Nephron (organoid): ENCODE results near the gene UGT1A8.
"Not testable (repeated sequence)": the region's sequence is repeated elsewhere in the genome, so short reads cannot be mapped to it uniquely, and the experiment has no call there.

Experiments used
- H3K27ac Mint-ChIP-seq, 3 experiments: 2 replicates each; pipeline ENCODE4 v1.8.0; 2020; ENCODE audit warnings: mixed read lengths in 3 of 3, mild to moderate bottlenecking in 2 of 3, moderate library complexity in 1 of 3
- H3K27me3 Mint-ChIP-seq: 2 replicates; pipeline ENCODE4 v1.8.0; 2021; ENCODE audit warnings: low read depth, mild to moderate bottlenecking, moderate library complexity, mixed read lengths
- H3K36me3 Mint-ChIP-seq: 2 replicates; pipeline ENCODE4 v1.8.0; 2020; ENCODE audit warnings: low read depth, mixed read lengths
- H3K4me1 Mint-ChIP-seq: 2 replicates; pipeline ENCODE4 v1.8.0; 2020; ENCODE audit warnings: mixed read lengths
- H3K4me3 Mint-ChIP-seq, 3 experiments: 2 replicates each; pipeline ENCODE4 v1.8.0; 2020; ENCODE audit warnings: mild to moderate bottlenecking in 3 of 3, mixed read lengths in 3 of 3, moderate library complexity in 2 of 3
- H3K9me3 Mint-ChIP-seq: 2 replicates; pipeline ENCODE4 v1.8.0; 2020; ENCODE audit warnings: mixed read lengths
- TF ChIP-seq, protein P1 (sequence below), 3 experiments: fragments of 200-600 bp; sonication (generic); IDR thresholded peaks; one replicate each; pipeline ENCODE4 v1.5.0; 2021; ENCODE audit warnings: antibody characterized with exemption in 3 of 3; ENCODE audit not compliant: unreplicated experiment in 3 of 3

UGT1A8 gene

DNA sequence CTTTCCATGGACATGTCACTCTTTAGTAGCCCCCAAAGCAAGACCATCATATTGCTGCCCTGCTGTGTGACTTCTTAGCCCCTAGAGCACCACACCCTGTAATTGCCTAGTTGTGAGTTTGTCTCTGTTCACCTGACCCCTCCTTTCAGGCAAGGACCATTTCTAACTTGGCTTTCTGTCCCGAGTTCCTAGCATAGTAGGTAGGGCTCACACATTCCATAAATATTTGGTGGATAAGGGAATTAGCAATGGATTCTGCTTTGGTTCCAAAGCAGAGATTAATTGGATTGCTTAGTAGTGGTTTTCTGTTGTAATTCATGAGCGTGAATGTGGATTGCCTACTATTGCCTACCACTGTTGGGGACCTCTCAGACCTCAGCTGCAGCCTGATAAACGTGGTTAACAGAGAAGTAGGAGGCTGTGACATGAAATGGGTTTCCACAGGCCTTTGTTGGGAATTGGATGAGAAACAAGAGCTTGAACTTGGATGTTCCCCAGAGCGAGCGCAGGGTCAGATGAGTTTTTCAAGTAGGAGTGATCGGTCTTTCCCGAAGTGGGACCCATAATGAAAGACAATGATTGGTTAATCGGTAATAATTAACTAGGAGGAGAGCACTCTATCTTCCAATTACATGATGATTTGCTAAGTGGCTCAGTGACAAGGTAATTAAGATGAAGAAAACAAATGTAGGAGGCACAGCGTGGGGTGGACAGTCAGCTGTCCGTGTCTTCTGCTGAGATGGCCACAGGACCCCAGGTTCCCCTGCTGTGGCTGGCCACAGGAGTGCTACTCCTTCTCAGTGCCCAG lies 129.2 kb downstream of the UGT1A8 start:
- Mint-ChIP-seq H3K9me3 (peaks cover 26% of the 10 kb centered on the region), H3K36me3 (no peaks in the 10 kb centered on the region), H3K4me3 (no peak overlapping the region), H3K27me3 (peaks cover 9% of the 10 kb centered on the region), H3K4me1 (no peaks in the 10 kb centered on the region), H3K27ac (no peak overlapping the region)
- TF ChIP-seq, protein P1, sequence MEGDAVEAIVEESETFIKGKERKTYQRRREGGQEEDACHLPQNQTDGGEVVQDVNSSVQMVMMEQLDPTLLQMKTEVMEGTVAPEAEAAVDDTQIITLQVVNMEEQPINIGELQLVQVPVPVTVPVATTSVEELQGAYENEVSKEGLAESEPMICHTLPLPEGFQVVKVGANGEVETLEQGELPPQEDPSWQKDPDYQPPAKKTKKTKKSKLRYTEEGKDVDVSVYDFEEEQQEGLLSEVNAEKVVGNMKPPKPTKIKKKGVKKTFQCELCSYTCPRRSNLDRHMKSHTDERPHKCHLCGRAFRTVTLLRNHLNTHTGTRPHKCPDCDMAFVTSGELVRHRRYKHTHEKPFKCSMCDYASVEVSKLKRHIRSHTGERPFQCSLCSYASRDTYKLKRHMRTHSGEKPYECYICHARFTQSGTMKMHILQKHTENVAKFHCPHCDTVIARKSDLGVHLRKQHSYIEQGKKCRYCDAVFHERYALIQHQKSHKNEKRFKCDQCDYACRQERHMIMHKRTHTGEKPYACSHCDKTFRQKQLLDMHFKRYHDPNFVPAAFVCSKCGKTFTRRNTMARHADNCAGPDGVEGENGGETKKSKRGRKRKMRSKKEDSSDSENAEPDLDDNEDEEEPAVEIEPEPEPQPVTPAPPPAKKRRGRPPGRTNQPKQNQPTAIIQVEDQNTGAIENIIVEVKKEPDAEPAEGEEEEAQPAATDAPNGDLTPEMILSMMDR (IDR thresholded peaks at IDR 0.05; ENCODE audit: unreplicated experiment in 3 of 3), result no peak

DNA sequence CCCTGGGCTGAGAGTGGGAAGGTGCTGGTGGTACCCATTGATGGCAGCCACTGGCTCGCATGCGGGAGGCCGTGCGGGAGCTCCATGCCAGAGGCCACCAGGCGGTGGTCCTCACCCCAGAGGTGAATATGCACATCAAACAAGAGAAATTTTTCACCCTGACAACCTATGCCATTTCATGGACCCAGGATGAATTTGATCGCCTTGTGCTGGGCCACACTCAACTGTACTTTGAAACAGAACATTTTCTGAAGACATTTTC lies 129.8 kb downstream of the UGT1A8 start:
- Mint-ChIP-seq H3K36me3 (no peaks in the 10 kb centered on the region), H3K27ac (no peak overlapping the region), H3K4me1 (no peaks in the 10 kb centered on the region), H3K27me3 (peaks cover 9% of the 10 kb centered on the region), H3K4me3 (no peak overlapping the region), H3K9me3 (peaks cover 31% of the 10 kb centered on the region)
- TF ChIP-seq, protein P1 (IDR thresholded peaks at IDR 0.05; ENCODE audit: unreplicated experiment in 3 of 3), result no peak

DNA sequence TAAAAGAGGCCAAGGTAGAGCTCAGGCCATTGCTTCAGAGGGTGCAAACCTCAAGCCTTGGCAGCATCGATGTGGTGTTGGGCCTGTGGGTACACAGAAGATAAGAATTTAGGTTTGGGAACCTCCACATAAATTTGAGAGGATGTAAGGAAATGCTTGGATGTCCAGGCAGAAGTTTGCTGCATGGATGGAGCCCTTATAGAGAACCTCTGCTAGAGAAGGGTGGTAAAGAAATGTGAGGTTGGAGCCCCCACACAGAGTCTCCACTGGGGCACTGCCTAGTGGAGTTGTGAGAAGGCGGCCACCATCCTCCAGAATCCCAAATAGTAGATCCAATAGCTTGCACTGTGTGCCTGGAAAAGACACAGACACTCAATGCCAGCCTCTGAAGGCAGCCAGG lies 133.3 kb downstream of the UGT1A8 start:
- not testable (repeated sequence) for H3K4me3 Mint-ChIP-seq, H3K27ac Mint-ChIP-seq, H3K4me1 Mint-ChIP-seq, H3K36me3 Mint-ChIP-seq, H3K27me3 Mint-ChIP-seq
- H3K9me3 Mint-ChIP-seq, result peaks cover 37% of the 10 kb centered on the region

DNA sequence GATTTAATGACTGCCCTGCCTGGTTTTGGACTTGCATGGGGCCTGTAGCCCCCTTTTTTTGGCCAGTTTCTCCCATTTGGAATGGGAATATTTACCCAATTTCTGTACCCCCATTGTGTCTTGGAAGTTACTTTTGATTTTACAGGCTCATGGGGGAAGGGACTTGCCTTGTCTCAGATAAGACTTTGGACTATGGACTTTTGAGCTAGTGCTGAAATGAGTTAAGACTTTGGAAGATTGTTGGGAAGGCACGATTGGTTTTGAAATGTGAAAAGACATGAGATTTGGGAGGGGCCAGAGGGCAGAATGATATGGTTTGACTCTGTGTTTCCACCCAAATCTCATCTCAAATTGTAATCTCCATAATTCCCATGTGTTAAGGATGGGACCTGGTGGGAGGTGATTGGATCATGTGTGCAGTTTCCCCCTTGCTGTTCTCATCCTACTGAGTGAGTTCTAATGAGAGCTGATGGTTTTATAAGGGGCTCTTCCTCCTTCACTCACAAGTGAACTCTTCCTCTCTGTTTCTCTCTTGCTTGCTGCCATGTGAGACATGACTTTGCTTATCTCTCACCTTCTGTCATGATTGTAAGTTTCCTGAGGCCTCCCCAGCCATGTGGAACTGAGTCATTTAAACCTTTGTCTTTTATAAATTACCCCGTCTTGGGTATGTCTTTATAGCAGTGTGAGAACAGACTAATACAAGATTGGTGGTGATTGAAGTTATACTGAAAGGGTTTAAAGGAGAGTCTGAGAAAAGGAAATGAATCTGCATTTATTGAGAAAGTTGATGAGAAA lies 134.0 kb downstream of the UGT1A8 start:
- not testable (repeated sequence) for H3K4me3 Mint-ChIP-seq, H3K27me3 Mint-ChIP-seq, H3K27ac Mint-ChIP-seq, H3K36me3 Mint-ChIP-seq, H3K4me1 Mint-ChIP-seq
- peaks cover 37% of the 10 kb centered on the region for H3K9me3 Mint-ChIP-seq

DNA sequence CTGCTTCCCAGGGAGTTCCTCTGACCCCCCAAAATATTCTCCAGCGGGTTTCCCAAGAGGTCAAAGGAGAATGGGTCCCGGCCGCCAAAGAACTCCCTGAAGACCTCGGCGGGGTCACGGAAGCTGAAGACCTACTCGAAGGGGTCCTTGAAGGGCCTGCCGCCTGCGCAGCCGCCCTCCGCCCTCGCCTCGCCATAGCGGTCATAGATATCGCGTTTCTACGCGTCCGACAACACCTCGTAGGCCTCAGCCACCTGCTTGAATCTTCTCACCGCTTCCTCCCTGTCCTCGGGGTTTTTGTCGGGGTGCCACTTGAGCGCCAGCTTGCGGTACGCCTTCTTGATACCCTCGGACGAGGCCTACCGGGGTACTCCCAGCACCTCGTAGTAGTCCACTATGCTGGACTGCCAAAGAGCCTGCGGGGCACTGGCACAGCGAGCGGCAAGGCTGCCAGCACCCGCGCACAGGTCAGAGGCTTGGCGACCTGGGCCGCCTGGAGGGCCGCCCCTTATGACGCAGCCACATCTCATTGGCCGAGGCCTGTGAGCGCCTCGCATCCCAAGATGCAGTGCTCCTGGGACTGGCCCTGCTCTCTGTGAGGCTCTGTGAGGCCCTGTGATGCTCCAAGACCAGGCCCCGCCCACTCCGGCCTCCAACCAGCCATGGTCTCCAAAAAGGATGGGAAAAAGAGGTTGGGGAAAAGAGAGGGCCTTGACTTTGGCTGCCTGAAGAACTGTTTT lies 137.6 kb downstream of the UGT1A8 start:
- Mint-ChIP-seq H3K27ac (no peak overlapping the region), H3K4me1 (no peaks in the 10 kb centered on the region), H3K9me3 (peaks cover 16% of the 10 kb centered on the region), H3K4me3 (no peak overlapping the region), H3K27me3 (peaks cover 4% of the 10 kb centered on the region), H3K36me3 (no peaks in the 10 kb centered on the region)
- TF ChIP-seq, protein P1 (IDR thresholded peaks at IDR 0.05; ENCODE audit: unreplicated experiment in 3 of 3), result no peak

DNA sequence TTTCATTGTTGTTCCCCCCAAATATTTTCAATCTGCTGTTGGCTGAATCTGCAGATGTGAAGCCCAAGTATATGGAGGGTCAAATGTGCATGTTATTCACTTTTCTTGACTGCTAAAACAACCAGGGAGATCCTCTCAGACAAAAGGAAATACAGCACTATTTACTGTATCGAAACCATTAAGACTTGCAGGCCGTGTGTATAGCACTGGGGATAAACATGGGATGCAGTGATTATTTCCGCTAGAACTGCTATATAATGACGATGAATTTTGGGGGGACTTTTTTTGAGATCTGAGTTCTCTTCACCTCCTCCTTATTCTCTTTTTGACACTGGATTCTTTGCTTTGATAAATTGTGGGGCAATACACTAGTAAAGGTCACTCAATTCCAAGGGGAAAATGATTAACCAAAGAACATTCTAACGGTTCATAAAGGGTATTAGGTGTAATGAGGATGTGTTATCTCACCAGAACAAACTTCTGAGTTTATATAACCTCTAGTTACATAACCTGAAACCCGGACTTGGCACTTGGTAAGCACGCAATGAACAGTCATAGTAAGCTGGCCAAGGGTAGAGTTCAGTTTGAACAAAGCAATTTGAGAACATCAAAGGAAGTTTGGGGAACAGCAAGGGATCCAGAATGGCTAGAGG lies 139.1 kb downstream of the UGT1A8 start:
- Mint-ChIP-seq H3K36me3 (no peaks in the 10 kb centered on the region), H3K27me3 (peaks cover 9% of the 10 kb centered on the region), H3K9me3 (peaks cover 12% of the 10 kb centered on the region), H3K4me1 (no peaks in the 10 kb centered on the region), H3K4me3 (no peak overlapping the region), H3K27ac (no peak overlapping the region)
- TF ChIP-seq, protein P1 (IDR thresholded peaks at IDR 0.05; ENCODE audit: unreplicated experiment in 3 of 3), result no peak
